Smooth muscle cell (in vitro differentiated cells): Measurements from ENCODE around the gene DUOXA2. TPM values are rescaled to one million over a fixed set of nuclear protein-coding genes. Genes with fewer than 3 reads are reported as not detected.
A peak's percentile ranks its signal among the peaks of the same experiment; 100 is the strongest.

Experiments
- DNase-seq: peaks from one replicate; lab custom pipeline; 2025; ENCODE audit not compliant: unreplicated experiment; lab: John Stamatoyannopoulos, UW
- H2AFZ ChIP-seq: fragments of 200-600 bp; sonication (generic); 2 replicates; pipeline ENCODE4 v1.6.0; 2016; ENCODE audit warnings: antibody characterized with exemption, low read depth, mild to moderate bottlenecking
- H3F3A ChIP-seq: fragments of 200-600 bp; sonication (generic); 2 replicates; pipeline ENCODE4 v1.6.0; 2017; ENCODE audit warnings: antibody characterized with exemption, low read depth
- H3K27ac ChIP-seq: fragments of 200-600 bp; sonication (generic); 2 replicates; pipeline ENCODE4 v1.5.1; 2016; ENCODE audit warnings: low read depth, mild to moderate bottlenecking
- H3K27me3 ChIP-seq: fragments of 200-600 bp; sonication (generic); 2 replicates; pipeline ENCODE4 v1.6.1; 2016; ENCODE audit warnings: low read depth, mild to moderate bottlenecking
- H3K36me3 ChIP-seq: fragments of 200-600 bp; sonication (generic); 2 replicates; pipeline ENCODE4 v1.5.1; 2016; ENCODE audit warnings: low read depth
- H3K4me1 ChIP-seq: fragments of 200-600 bp; sonication (generic); 2 replicates; pipeline ENCODE4 v1.5.1; 2016; ENCODE audit warnings: low read depth
- H3K4me2 ChIP-seq: fragments of 200-600 bp; sonication (generic); 2 replicates; pipeline ENCODE4 v1.6.0; 2016; ENCODE audit warnings: mild to moderate bottlenecking
- H3K4me3 ChIP-seq: fragments of 200-600 bp; sonication (generic); 2 replicates; pipeline ENCODE4 v1.5.1; 2016; ENCODE audit warnings: mild to moderate bottlenecking
- H3K79me2 ChIP-seq: fragments of 200-600 bp; sonication (generic); 2 replicates; pipeline ENCODE4 v1.6.0; 2016; ENCODE audit warnings: low read depth, mild to moderate bottlenecking
- H3K9ac ChIP-seq: fragments of 200-600 bp; sonication (generic); 2 replicates; pipeline ENCODE4 v1.6.0; 2016; ENCODE audit warnings: low read depth
- H3K9me3 ChIP-seq: fragments of 200-600 bp; sonication (generic); replicated peaks from 2 replicates; pipeline ENCODE4 v1.5.1; 2016; ENCODE audit warnings: low read depth
- H4K20me1 ChIP-seq: fragments of 200-600 bp; sonication (generic); 2 replicates; pipeline ENCODE4 v1.6.0; 2016; ENCODE audit warnings: low read depth
- CTCF ChIP-seq: fragments of 200-600 bp; sonication (generic); IDR thresholded peaks from 2 replicates; pipeline ENCODE4 v1.5.1; 2017; ENCODE audit warnings: borderline replicate concordance, mild to moderate bottlenecking, antibody characterized with exemption; ENCODE audit not compliant: insufficient read depth, poor library complexity, severe bottlenecking
- WGBS: methylation state at CpG from one replicate; pipeline ENCODE4 v1.1.7; 2016; ENCODE audit warnings: low lambda C conversion rate; 5-methylcytosine and 5-hydroxymethylcytosine counted together
- polyA plus RNA-seq: library from polyadenylated mRNA; unstranded; fragments of >200 nt; fragmentation: Nextera tagmentation; extraction: Ambion mirVana; gene quantifications from 2 replicates; pipeline ENCODE4 v1.2.1, GENCODE V29; 2016
- total RNA-seq: library from RNA; depleted of rRNA; stranded (reverse); fragments of >200 nt; gene quantifications from 2 replicates; pipeline ENCODE4 v1.2.3, GENCODE V29; 2014

The DUOXA2 gene
- total and polyA plus RNA-seq, 2 experiments from 2014 or later, result not detected

DNA sequence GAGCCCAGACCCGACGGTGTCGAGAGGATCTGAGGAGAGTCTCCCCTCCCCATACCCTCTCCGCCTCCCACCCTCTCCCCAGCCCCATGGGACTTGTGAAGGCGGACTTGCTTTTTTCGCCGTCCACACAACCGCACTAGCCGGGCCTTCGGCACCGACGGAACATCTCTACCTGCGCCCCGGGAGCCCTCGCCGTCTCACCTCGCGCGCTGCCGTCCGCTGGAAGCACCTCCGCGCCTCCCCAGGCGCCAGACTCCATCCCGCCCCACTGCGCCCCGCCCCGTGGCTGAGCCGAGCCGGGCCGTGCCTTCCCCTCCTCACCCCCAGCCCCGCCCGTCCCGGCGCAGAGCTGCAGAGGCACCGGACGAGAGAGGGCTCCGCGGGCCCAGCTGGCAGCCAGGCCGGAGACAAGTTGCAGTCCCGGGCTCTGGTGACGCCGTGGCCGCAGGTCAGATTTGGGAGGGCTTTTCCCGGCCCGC, 15.6 kb downstream of the DUOXA2 start, which contains the start of the genes DUOX1 and DUOXA1:
DUOX1 (plus strand) TSS at position 344 of the 479 bp plus-strand sequence. CDS start 1,973 bp downstream, outside the sequence.
DUOXA1 (minus strand) TSS at position 229 of the 479 bp plus-strand sequence. CDS start 6,865 bp downstream, outside the sequence.
- Histone ChIP-seq H3K27me3 (peaks cover 99% of the 10 kb centered on the region), H3F3A (no peaks in the 10 kb centered on the region), H3K4me2 (peak within 1 kb of the TSS; percentile 73), H3K4me3 (peak within 1 kb of the TSS; percentile 43), H3K9me3 (no peaks in the 10 kb centered on the region), H3K79me2 (no peaks in the 10 kb centered on the region), H3K27ac (no peak within 1 kb of the TSS), H2AFZ (no peak within 1 kb of the TSS), H4K20me1 (no peaks in the 10 kb centered on the region), H3K36me3 (no peaks in the 10 kb centered on the region), H3K4me1 (no peaks in the 10 kb centered on the region), H3K9ac (no peak within 1 kb of the TSS)
- 3% methylated on average over 18 of the region's 46 CpGs for WGBS
- TF ChIP-seq CTCF, result no peak
- no peak for DNase-seq

DNA sequence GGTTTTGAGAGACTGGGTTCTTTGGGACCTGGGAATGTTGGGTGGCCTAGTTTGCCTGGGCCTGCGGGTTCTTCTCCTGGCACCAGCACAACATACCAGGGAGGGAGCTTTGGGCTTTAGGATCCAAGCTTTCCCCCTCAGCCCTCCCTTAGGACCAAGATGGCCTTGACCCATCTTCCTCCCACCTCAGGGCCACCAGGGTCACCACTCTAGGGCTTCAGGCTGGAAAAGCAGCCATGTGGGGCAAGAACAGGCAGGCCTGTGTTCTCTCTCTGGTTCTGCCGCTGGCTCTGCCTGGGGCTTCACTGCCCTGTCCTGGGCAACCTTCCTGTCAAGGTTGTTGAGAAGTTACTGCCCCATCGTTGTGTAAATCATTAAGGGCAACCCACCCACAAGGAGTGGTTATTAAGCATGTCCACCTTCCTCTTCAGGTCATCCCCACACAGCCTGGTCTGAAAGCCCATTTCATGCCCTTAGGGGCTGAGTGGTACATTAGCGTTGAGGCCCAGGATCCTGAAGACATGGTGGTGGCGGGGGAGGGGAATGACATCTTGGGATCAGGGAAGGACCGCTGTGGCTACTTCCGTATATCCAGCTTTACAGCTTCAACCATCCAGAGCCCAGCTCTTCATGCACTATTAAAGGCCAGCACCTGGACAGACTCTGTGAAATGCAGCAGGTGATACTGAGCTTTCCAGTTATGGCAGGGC, 16.3 kb downstream of the DUOXA2 start:
- Histone ChIP-seq H3F3A (no peaks in the 10 kb centered on the region), H3K27me3 (peaks cover 99% of the 10 kb centered on the region), H3K36me3 (no peaks in the 10 kb centered on the region), H3K4me3 (peak overlapping the region; percentile 43), H3K27ac (no peak overlapping the region), H3K79me2 (no peaks in the 10 kb centered on the region), H3K9me3 (no peaks in the 10 kb centered on the region), H3K4me1 (no peaks in the 10 kb centered on the region), H3K9ac (no peak overlapping the region), H4K20me1 (no peaks in the 10 kb centered on the region), H3K4me2 (peak overlapping the region; percentile 73), H2AFZ (no peak overlapping the region)
- no peak for TF ChIP-seq CTCF
- WGBS, result 85% methylated on average over 6 of the region's 7 CpGs
- DNase-seq, result no peak

DNA sequence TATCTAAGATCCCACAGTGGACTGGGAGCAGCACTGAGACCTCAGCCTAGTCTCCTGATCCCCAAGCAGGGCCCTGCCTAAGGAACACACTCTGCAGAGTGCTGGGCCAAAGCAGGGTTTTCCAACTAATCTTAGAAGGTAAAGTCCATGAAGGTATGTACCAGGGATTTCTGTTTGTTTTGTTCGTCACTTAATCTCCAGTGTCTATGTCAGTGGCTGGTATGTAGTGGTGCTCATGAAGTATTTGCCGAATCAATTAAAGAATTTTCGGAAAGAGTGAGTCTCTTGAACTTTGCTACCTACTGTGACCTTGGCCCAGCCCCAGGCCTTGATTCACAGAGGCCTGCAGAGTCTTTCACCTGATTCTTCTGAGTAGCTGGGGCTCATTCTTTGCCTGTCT, 17.4 kb downstream of the DUOXA2 start:
- Histone ChIP-seq H4K20me1 (no peaks in the 10 kb centered on the region), H3K36me3 (no peaks in the 10 kb centered on the region), H3F3A (no peaks in the 10 kb centered on the region), H3K4me2 (no peak overlapping the region), H3K27ac (no peak overlapping the region), H3K4me3 (no peak overlapping the region), H3K9ac (no peak overlapping the region), H3K79me2 (no peaks in the 10 kb centered on the region), H3K27me3 (peaks cover 96% of the 10 kb centered on the region), H3K9me3 (no peaks in the 10 kb centered on the region), H2AFZ (no peak overlapping the region), H3K4me1 (no peaks in the 10 kb centered on the region)
- WGBS, result 88% methylated on average over 3 of the region's 3 CpGs
- no peak for TF ChIP-seq CTCF
- no peak for DNase-seq
